GM23248 (cell line): ENCODE data around the gene APPBP2. TPM values are rescaled to one million over a fixed set of nuclear protein-coding genes. Genes with fewer than 3 reads are reported as not detected.

ENCODE experiments used
- DNase-seq: peaks from one replicate; pipeline ENCODE4 v3.0.0-alpha.2; 2015
- H2AFZ ChIP-seq: fragments of 200-600 bp; sonication (generic); 2 replicates; pipeline ENCODE4 v1.6.1; 2016; ENCODE audit warnings: antibody characterized with exemption
- H3F3A ChIP-seq: fragments of 200-600 bp; sonication (generic); 2 replicates; pipeline ENCODE4 v1.6.1; 2016; ENCODE audit warnings: mild to moderate bottlenecking, antibody characterized with exemption, mixed run types; ENCODE audit not compliant: insufficient read depth
- H3K27ac ChIP-seq: fragments of 200-600 bp; sonication (generic); 2 replicates; pipeline ENCODE4 v1.5.1; 2016; ENCODE audit warnings: mild to moderate bottlenecking
- H3K27me3 ChIP-seq: fragments of 200-600 bp; sonication (generic); replicated peaks from 2 replicates; pipeline ENCODE4 v1.6.1; 2016; ENCODE audit warnings: mild to moderate bottlenecking; ENCODE audit not compliant: insufficient read depth
- H3K36me3 ChIP-seq: fragments of 200-600 bp; sonication (generic); 2 replicates; pipeline ENCODE4 v1.6.1; 2016; ENCODE audit warnings: low read depth, mild to moderate bottlenecking
- H3K4me1 ChIP-seq: fragments of 200-600 bp; sonication (generic); 2 replicates; pipeline ENCODE4 v1.6.1; 2016; ENCODE audit warnings: mild to moderate bottlenecking; ENCODE audit not compliant: insufficient read depth
- H3K4me2 ChIP-seq: fragments of 200-600 bp; sonication (generic); one replicate; pipeline ENCODE4 v1.6.1; 2016; ENCODE audit warnings: mild to moderate bottlenecking; ENCODE audit not compliant: unreplicated experiment
- H3K4me3 ChIP-seq: fragments of 200-600 bp; sonication (generic); 2 replicates; pipeline ENCODE4 v1.5.1; 2016; ENCODE audit warnings: mild to moderate bottlenecking
- H3K79me2 ChIP-seq: fragments of 200-600 bp; sonication (generic); 2 replicates; pipeline ENCODE4 v1.6.1; 2016; ENCODE audit warnings: mild to moderate bottlenecking; ENCODE audit not compliant: insufficient read depth
- H3K9ac ChIP-seq: fragments of 200-600 bp; sonication (generic); 2 replicates; pipeline ENCODE4 v1.6.1; 2016; ENCODE audit warnings: mild to moderate bottlenecking
- H3K9me2 ChIP-seq: fragments of 200-600 bp; sonication (generic); 2 replicates; pipeline ENCODE4 v1.6.1; 2016; ENCODE audit warnings: mixed run types, mild to moderate bottlenecking, moderate library complexity; ENCODE audit not compliant: insufficient read depth
- H3K9me3 ChIP-seq: fragments of 200-600 bp; sonication (generic); one replicate; pipeline ENCODE4 v1.6.1; 2017; ENCODE audit warnings: low read depth
- H4K20me1 ChIP-seq: fragments of 200-600 bp; sonication (generic); 2 replicates; pipeline ENCODE4 v1.6.0; 2016; ENCODE audit not compliant: insufficient read depth
- EZH2 ChIP-seq: fragments of 200-600 bp; sonication (generic); IDR thresholded peaks from 2 replicates; pipeline ENCODE4 v1.6.1; 2018; ENCODE audit warnings: antibody characterized with exemption, mild to moderate bottlenecking; ENCODE audit not compliant: insufficient read depth, poor library complexity, severe bottlenecking
- EZH2phosphoT487 ChIP-seq: fragments of 200-600 bp; sonication (generic); IDR thresholded peaks from 2 replicates; pipeline ENCODE4 v1.6.1; 2018; ENCODE audit warnings: antibody characterized with exemption, moderate library complexity, mild to moderate bottlenecking, low read depth; ENCODE audit not compliant: insufficient read depth
- WGBS, 2 experiments: methylation state at CpG; one replicate each; pipeline ENCODE4 v1.1.6; 2015 to 2017; ENCODE audit warnings: low lambda C conversion rate in 2 of 2, low coverage in 1 of 2; ENCODE audit errors: missing lambda C conversion rate in 2 of 2; 5-methylcytosine and 5-hydroxymethylcytosine counted together
- in situ Hi-C: fragments of 300-500 bp; cut with MboI; formaldehyde crosslinking; loops from 2 replicates; pipeline ENCODE4 v1.15.0; 2020
- polyA plus RNA-seq: library from polyadenylated mRNA; unstranded; fragments of >200 nt; fragmentation: Nextera tagmentation; extraction: Ambion mirVana; gene quantifications from 2 replicates; pipeline ENCODE4 v1.2.1, GENCODE V29; 2016
- total RNA-seq: library from RNA; depleted of rRNA; stranded (reverse); fragments of >200 nt; shearing (Covaris generic); gene quantifications from 2 replicates; pipeline ENCODE4 v1.2.3, GENCODE V29; 2014

The APPBP2 gene
- total and polyA plus RNA-seq, 2 experiments from 2014 or later = 30.6 to 41.7 TPM

- Histone ChIP-seq H3K79me2 (peaks cover 42% of the 10 kb centered on the region), H3K27ac (no peak overlapping the region), H3K36me3 (peaks cover 26% of the 10 kb centered on the region), H3K9me2 (no peaks in the 10 kb centered on the region), H3K9me3 (no peaks in the 10 kb centered on the region), H4K20me1 (no peaks in the 10 kb centered on the region), H3K27me3 (no peaks in the 10 kb centered on the region), H3K9ac (no peak overlapping the region), H3K4me2 (no peak overlapping the region), H2AFZ (no peak overlapping the region), H3F3A (peaks cover 30% of the 10 kb centered on the region), H3K4me1 (peaks cover 11% of the 10 kb centered on the region), H3K4me3 (no peak overlapping the region)
- TF ChIP-seq EZH2 (no peak), EZH2phosphoT487 (no peak)
- DNase-seq = peak; percentile 42
- in situ Hi-C loops = no loop called here
These were observed 52.3 kb downstream of the APPBP2 start for GRCh38 chr17:60473788-60474187.

GRCh38 chr17:60472449-60472848, 53.6 kb downstream of the APPBP2 start:
- in situ Hi-C loops = no loop called here
- H3K4me1 ChIP-seq = peaks cover 11% of the 10 kb centered on the region
- TF ChIP-seq EZH2 (no peak), EZH2phosphoT487 (no peak)
- H2AFZ ChIP-seq = no peak overlapping the region
- no peak overlapping the region for H3K4me2 ChIP-seq
- peaks cover 26% of the 10 kb centered on the region for H3F3A ChIP-seq
- H3K9ac ChIP-seq = no peak overlapping the region
- no peaks in the 10 kb centered on the region for H3K9me2 ChIP-seq
- peaks cover 26% of the 10 kb centered on the region for H3K36me3 ChIP-seq
- no peak for DNase-seq
- no peaks in the 10 kb centered on the region for H3K9me3 ChIP-seq
- no peaks in the 10 kb centered on the region for H4K20me1 ChIP-seq
- H3K4me3 ChIP-seq = no peak overlapping the region
- H3K27ac ChIP-seq = no peak overlapping the region
- 97 to 100% methylated on average over 1 of the region's 1 CpG for WGBS, 2 experiments
- peaks cover 46% of the 10 kb centered on the region for H3K79me2 ChIP-seq
- no peaks in the 10 kb centered on the region for H3K27me3 ChIP-seq

GRCh38 chr17:60471451-60471850, 54.6 kb downstream of the APPBP2 start:
- H3K27ac ChIP-seq = no peak overlapping the region
- H2AFZ ChIP-seq = no peak overlapping the region
- H4K20me1 ChIP-seq = no peaks in the 10 kb centered on the region
- no peak overlapping the region for H3K4me3 ChIP-seq
- H3F3A ChIP-seq = peaks cover 26% of the 10 kb centered on the region
- no peak for DNase-seq
- no peak overlapping the region for H3K9ac ChIP-seq
- no peak overlapping the region for H3K4me2 ChIP-seq
- H3K36me3 ChIP-seq = peaks cover 29% of the 10 kb centered on the region
- peaks cover 11% of the 10 kb centered on the region for H3K4me1 ChIP-seq
- H3K79me2 ChIP-seq = peaks cover 50% of the 10 kb centered on the region
- in situ Hi-C loops = no loop called here
- TF ChIP-seq EZH2 (no peak), EZH2phosphoT487 (no peak)
- no peaks in the 10 kb centered on the region for H3K9me2 ChIP-seq
- H3K9me3 ChIP-seq = no peaks in the 10 kb centered on the region
- WGBS, 2 experiments = 98 to 100% methylated on average over 4 of the region's 4 CpGs
- no peaks in the 10 kb centered on the region for H3K27me3 ChIP-seq

- in situ Hi-C loops = no loop called here
These were observed 57.7 kb downstream of the APPBP2 start for GRCh38 chr17:60468371-60468770.

GRCh38 chr17:60464343-60464742, 61.7 kb downstream of the APPBP2 start:
- Histone ChIP-seq H3K4me1 (peaks cover under 1% of the 10 kb centered on the region), H3K79me2 (peaks cover 81% of the 10 kb centered on the region), H3K27ac (no peak overlapping the region), H4K20me1 (no peaks in the 10 kb centered on the region), H3K4me2 (no peak overlapping the region), H3K36me3 (peaks cover 77% of the 10 kb centered on the region), H3K9me3 (no peaks in the 10 kb centered on the region), H3K4me3 (no peak overlapping the region), H3K9me2 (no peaks in the 10 kb centered on the region), H3F3A (peaks cover 1% of the 10 kb centered on the region; the same call in 1 of the 2 replicates), H3K27me3 (no peaks in the 10 kb centered on the region), H3K9ac (no peak overlapping the region), H2AFZ (no peak overlapping the region)
- in situ Hi-C loops = no loop called here
- DNase-seq = no peak
- TF ChIP-seq EZH2phosphoT487 (no peak), EZH2 (no peak)
- WGBS, 2 experiments = 89 to 91% methylated on average over 1 of the region's 1 CpG

More at GRCh38 chr17:60468371-60468770, 57.7 kb downstream of the APPBP2 start:
- H3K36me3 ChIP-seq = peaks cover 58% of the 10 kb centered on the region
- peaks cover 11% of the 10 kb centered on the region for H3K4me1 ChIP-seq
- H3K9me3 ChIP-seq = no peaks in the 10 kb centered on the region
- H3K9ac ChIP-seq = no peak overlapping the region
- no peaks in the 10 kb centered on the region for H3K27me3 ChIP-seq
- H4K20me1 ChIP-seq = no peaks in the 10 kb centered on the region
- H3K4me2 ChIP-seq = no peak overlapping the region
- H3K4me3 ChIP-seq = no peak overlapping the region
- no peak for DNase-seq
- H3K79me2 ChIP-seq = peaks cover 60% of the 10 kb centered on the region
- TF ChIP-seq EZH2 (no peak), EZH2phosphoT487 (no peak)
- no peak overlapping the region for H3K27ac ChIP-seq
- no peaks in the 10 kb centered on the region for H3K9me2 ChIP-seq
- no peak overlapping the region for H2AFZ ChIP-seq
- peaks cover 26% of the 10 kb centered on the region for H3F3A ChIP-seq
